ENCODE measurements around the gene PCDHGA2. TPM values are rescaled to one million over a fixed set of nuclear protein-coding genes. Genes with fewer than 3 reads are reported as not detected.

The PCDHGA2 gene
- 6.3 and 7.3 TPM in 2 replicates for total RNA-seq (2014; rRNA removed; shearing (Covaris generic))
- 4.3 and 5.3 TPM in 2 replicates for polyA plus RNA-seq (2016; fragmentation: Nextera tagmentation; extraction: Ambion mirVana)

GRCh38 chr5:141338538-141339306 is at the start of gene PCDHGA2:
PCDHGA2 (plus strand) TSS chr5:141338760.
- H3K27me3 ChIP-seq (replicated peaks; ENCODE audit: insufficient read depth) = no peaks in the 10 kb centered on the region
- TF ChIP-seq EZH2 (IDR thresholded peaks at IDR 0.05; ENCODE audit: insufficient read depth, poor library complexity, severe bottlenecking) (no peak), EZH2phosphoT487 (IDR thresholded peaks at IDR 0.05; ENCODE audit: insufficient read depth, low read depth) (no peak)
- peak; percentile 72 for DNase-seq
- peak within 1 kb of the TSS; percentile 69 for H3K4me3 ChIP-seq
- H3K79me2 ChIP-seq (ENCODE audit: insufficient read depth) = no peaks in the 10 kb centered on the region
- H2AFZ ChIP-seq = peak within 1 kb of the TSS; percentile 86
- H4K20me1 ChIP-seq (ENCODE audit: insufficient read depth) = no peaks in the 10 kb centered on the region
- H3K36me3 ChIP-seq (ENCODE audit: low read depth) = no peaks in the 10 kb centered on the region
- H3K4me2 ChIP-seq (ENCODE audit: unreplicated experiment) = peak within 1 kb of the TSS; percentile 58
- in situ Hi-C loops (cut with MboI) = loop anchor here (10.0 kb wide), 1 partner anchor 226 kb away; no protein-coding TSS in a partner anchor
- H3K27ac ChIP-seq = peak within 1 kb of the TSS; percentile 20
- H3F3A ChIP-seq (ENCODE audit: insufficient read depth) = no peaks in the 10 kb centered on the region
- WGBS, 2 experiments (ENCODE audit: low coverage in 1 of 2, low lambda C conversion rate in 2 of 2, missing lambda C conversion rate in 2 of 2) = 18 to 21% methylated on average over 27 of the region's 27 CpGs
- no peaks in the 10 kb centered on the region for H3K4me1 ChIP-seq (ENCODE audit: insufficient read depth)
- H3K9me3 ChIP-seq (ENCODE audit: low read depth) = no peaks in the 10 kb centered on the region
- H3K9ac ChIP-seq = peak within 1 kb of the TSS; percentile 69
- H3K9me2 ChIP-seq (ENCODE audit: insufficient read depth) = no peaks in the 10 kb centered on the region

DNA sequence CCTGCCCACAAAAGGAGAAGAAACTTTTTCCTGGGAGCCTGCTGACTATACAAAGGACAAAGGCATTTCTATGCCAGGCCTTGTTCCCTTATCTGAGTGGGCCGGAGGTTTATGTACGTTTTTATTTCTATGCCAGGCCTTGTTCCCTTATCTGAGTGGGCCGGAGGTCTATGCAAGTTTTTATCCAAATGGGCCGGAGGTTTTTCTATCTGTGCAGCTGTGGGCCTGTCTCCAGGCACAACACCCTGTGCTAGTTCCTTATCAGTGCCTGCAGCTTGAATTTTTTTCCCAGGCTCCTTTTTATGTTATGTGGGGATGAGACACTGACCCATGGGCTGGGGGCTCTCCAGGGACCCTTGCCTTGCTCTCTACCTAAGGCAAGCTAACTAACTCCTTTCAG is 40.2 kb upstream of the PCDHGA2 start:
- Histone ChIP-seq H3K27me3 (replicated peaks; ENCODE audit: insufficient read depth) (no peaks in the 10 kb centered on the region), H3K9me3 (ENCODE audit: low read depth) (no peaks in the 10 kb centered on the region), H4K20me1 (ENCODE audit: insufficient read depth) (no peaks in the 10 kb centered on the region), H2AFZ (no peak overlapping the region), H3K4me3 (no peak overlapping the region), H3K9me2 (ENCODE audit: insufficient read depth) (no peaks in the 10 kb centered on the region), H3F3A (ENCODE audit: insufficient read depth) (no peaks in the 10 kb centered on the region), H3K36me3 (ENCODE audit: low read depth) (no peaks in the 10 kb centered on the region), H3K9ac (no peak overlapping the region), H3K4me2 (ENCODE audit: unreplicated experiment) (no peak overlapping the region), H3K79me2 (ENCODE audit: insufficient read depth) (peaks cover 16% of the 10 kb centered on the region; the same call in 1 of the 2 replicates), H3K4me1 (ENCODE audit: insufficient read depth) (no peaks in the 10 kb centered on the region), H3K27ac (no peak overlapping the region)
- no peak for DNase-seq
- TF ChIP-seq EZH2 (IDR thresholded peaks at IDR 0.05; ENCODE audit: insufficient read depth, poor library complexity, severe bottlenecking) (no peak), EZH2phosphoT487 (IDR thresholded peaks at IDR 0.05; ENCODE audit: insufficient read depth, low read depth) (no peak)
- 85 to 95% methylated on average over 4 of the region's 4 CpGs for WGBS, 2 experiments (ENCODE audit: low coverage in 1 of 2, low lambda C conversion rate in 2 of 2, missing lambda C conversion rate in 2 of 2)
- in situ Hi-C loops (cut with MboI) = no loop called here

DNA sequence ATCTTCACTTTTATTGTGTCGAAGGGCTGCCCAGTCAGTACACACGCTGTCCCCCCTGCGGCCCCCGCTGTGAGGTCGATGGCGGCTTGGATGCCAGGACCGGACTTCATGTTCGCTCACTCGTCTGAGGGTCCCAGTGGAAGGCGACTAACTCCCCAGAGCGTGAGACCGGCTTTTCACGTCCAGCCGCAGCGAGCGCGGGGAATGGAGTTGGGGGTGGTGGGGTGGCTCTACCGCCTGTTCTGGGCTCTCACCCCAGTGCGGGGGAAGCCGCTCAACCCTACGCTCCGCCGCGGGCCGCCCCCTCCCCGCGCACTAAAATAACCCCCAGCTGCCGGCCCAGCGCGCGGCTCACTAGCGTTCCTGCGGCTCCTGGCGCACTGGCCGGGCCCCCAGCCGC is 34.8 kb upstream of the PCDHGA2 start, which contains the start of gene SLC25A2:
Gene SLC25A2, minus strand, starts transcription at position 294 of the 400 bp plus-strand sequence. Its CDS starts 184 bp downstream, at position 110.
- no peaks in the 10 kb centered on the region for H3K9me2 ChIP-seq (ENCODE audit: insufficient read depth)
- H3F3A ChIP-seq (ENCODE audit: insufficient read depth) = no peaks in the 10 kb centered on the region
- 61 to 65% methylated on average over 25 to 36 of the region's 36 CpGs for WGBS, 2 experiments (ENCODE audit: low coverage in 1 of 2, low lambda C conversion rate in 2 of 2, missing lambda C conversion rate in 2 of 2)
- no peak within 1 kb of the TSS for H3K9ac ChIP-seq
- no peak within 1 kb of the TSS for H2AFZ ChIP-seq
- DNase-seq = no peak
- H3K9me3 ChIP-seq (ENCODE audit: low read depth) = no peaks in the 10 kb centered on the region
- in situ Hi-C loops (cut with MboI) = no loop called here
- no peaks in the 10 kb centered on the region for H3K4me1 ChIP-seq (ENCODE audit: insufficient read depth)
- peaks cover 30% of the 10 kb centered on the region for H3K79me2 ChIP-seq (ENCODE audit: insufficient read depth)
- no peaks in the 10 kb centered on the region for H3K27me3 ChIP-seq (replicated peaks; ENCODE audit: insufficient read depth)
- no peaks in the 10 kb centered on the region for H3K36me3 ChIP-seq (ENCODE audit: low read depth)
- no peak within 1 kb of the TSS for H3K27ac ChIP-seq
- no peaks in the 10 kb centered on the region for H4K20me1 ChIP-seq (ENCODE audit: insufficient read depth)
- no peak within 1 kb of the TSS for H3K4me3 ChIP-seq
- H3K4me2 ChIP-seq (ENCODE audit: unreplicated experiment) = no peak within 1 kb of the TSS
- no peak for TF ChIP-seq EZH2 (IDR thresholded peaks at IDR 0.05; ENCODE audit: insufficient read depth, poor library complexity, severe bottlenecking)

DNA sequence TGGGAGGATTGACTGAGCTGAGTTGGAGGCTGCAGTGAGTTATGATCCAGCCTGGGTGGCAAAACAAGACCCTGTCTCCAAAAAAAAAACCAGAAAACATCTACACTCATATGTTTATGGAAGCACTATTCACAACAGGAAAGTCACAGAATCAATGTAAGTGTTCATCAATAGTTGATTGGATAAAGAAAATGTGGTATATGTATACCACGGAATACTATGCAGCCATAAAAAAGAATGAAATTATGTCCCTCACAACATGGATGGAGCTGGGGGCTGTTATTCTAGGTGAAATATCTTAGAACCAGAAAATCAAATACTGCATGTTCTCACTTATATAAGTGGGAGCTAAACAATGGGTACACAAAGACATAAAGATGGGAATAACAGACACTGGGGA is 31.9 kb upstream of the PCDHGA2 start:
- no peak overlapping the region for H3K9ac ChIP-seq
- H3K36me3 ChIP-seq (ENCODE audit: low read depth) = no peaks in the 10 kb centered on the region
- no peak overlapping the region for H3K4me3 ChIP-seq
- H3K27ac ChIP-seq = no peak overlapping the region
- DNase-seq = no peak
- no peaks in the 10 kb centered on the region for H3F3A ChIP-seq (ENCODE audit: insufficient read depth)
- 97 to 100% methylated on average over 1 of the region's 1 CpG for WGBS, 2 experiments (ENCODE audit: low coverage in 1 of 2, low lambda C conversion rate in 2 of 2, missing lambda C conversion rate in 2 of 2)
- no peaks in the 10 kb centered on the region for H3K4me1 ChIP-seq (ENCODE audit: insufficient read depth)
- no peak for TF ChIP-seq EZH2phosphoT487 (IDR thresholded peaks at IDR 0.05; ENCODE audit: insufficient read depth, low read depth)
- no peak for TF ChIP-seq EZH2 (IDR thresholded peaks at IDR 0.05; ENCODE audit: insufficient read depth, poor library complexity, severe bottlenecking)
- in situ Hi-C loops (cut with MboI) = no loop called here
- no peaks in the 10 kb centered on the region for H3K27me3 ChIP-seq (replicated peaks; ENCODE audit: insufficient read depth)
- H3K79me2 ChIP-seq (ENCODE audit: insufficient read depth) = peaks cover 43% of the 10 kb centered on the region
- H3K9me2 ChIP-seq (ENCODE audit: insufficient read depth) = no peaks in the 10 kb centered on the region
- no peak overlapping the region for H2AFZ ChIP-seq
- H3K9me3 ChIP-seq (ENCODE audit: low read depth) = no peaks in the 10 kb centered on the region
- H3K4me2 ChIP-seq (ENCODE audit: unreplicated experiment) = no peak overlapping the region
- no peaks in the 10 kb centered on the region for H4K20me1 ChIP-seq (ENCODE audit: insufficient read depth)

Data from GM23248 (cell line).